GM19239 (cell line): ENCODE results near the gene SLIT3.
"Not testable (repeated sequence)": the region's sequence is repeated elsewhere in the genome, so short reads cannot be mapped to it uniquely, and the experiment has no call there.

Source experiments
- DNase-seq: peaks from one replicate; pipeline ENCODE4 v3.0.0; 2011; ENCODE audit warnings: low spot score; ENCODE audit not compliant: insufficient read length
- FAIRE-seq: peaks from 2 replicates; lab custom pipeline; 2011; peaks lifted over from hg19 to GRCh38; lab: Jason Lieb, UNC

SLIT3 gene

DNA sequence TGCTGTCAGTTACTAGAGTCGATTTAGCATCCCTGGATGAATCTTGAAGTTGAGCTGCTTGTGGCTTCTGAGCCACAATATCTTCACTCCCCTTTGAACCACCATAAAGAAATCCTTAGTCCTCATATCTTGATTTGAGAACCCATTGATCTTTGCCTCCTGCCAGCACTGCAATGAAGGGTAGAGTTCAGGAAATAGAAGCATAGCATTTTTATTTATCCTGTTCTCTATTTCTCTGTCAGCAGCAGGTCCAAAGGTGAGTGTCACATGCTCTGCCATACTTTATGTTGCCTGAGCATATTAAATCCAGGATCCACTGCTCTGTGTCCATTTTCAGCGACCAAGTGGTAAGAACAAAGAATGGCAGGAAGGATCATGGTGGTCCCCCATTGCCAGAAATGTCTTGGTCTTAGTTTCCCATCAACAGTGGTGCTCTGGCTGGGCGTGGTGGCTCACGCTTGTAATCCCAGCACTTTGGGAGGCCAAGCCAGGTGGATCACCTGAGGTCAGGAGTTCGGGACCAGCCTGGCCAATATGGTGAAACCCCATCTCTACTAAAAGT lies 641.6 kb downstream of the SLIT3 start:
- no peak for FAIRE-seq
- no peak for DNase-seq

DNA sequence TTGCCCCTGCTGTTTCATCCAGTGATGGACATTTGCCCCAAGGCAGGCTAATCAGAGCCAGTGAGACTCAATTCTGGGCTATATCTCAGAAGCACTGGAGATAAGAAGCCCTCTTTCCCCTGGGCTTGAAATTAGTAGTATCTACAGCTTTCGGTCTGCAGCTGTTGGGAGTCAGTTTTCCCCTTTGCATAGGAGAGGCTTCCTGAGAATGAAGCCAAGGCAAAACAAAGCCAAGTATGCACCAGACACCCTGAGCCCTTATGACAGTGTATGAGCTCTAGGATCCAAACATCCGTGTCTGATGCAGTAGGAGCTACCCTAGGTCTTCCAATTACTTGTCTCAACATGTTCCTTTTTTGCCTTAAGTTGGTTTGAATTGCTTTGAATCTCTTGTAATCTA lies 642.5 kb downstream of the SLIT3 start:
- FAIRE-seq (no peak), DNase-seq (no peak)

DNA sequence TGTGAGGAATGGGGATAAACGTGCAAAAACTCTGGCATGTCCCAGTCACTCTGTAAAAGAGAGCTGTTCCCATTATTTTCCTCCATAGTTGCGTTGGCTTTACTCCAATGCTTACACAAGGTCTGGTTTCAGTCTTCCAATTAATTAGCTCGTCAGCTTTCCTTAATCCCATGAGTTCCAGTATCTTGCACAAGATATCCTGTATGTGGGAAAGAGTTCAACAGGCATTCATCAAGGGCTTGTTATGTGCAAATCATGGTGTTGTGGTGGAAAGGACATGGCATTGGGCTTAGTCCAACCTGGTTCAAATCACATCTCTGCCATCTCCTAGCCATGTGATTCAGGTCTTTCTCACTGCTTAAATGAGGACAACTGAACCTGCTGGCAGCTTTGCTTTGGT lies 644.3 kb downstream of the SLIT3 start:
- DNase-seq (no peak), FAIRE-seq (no peak)

DNA sequence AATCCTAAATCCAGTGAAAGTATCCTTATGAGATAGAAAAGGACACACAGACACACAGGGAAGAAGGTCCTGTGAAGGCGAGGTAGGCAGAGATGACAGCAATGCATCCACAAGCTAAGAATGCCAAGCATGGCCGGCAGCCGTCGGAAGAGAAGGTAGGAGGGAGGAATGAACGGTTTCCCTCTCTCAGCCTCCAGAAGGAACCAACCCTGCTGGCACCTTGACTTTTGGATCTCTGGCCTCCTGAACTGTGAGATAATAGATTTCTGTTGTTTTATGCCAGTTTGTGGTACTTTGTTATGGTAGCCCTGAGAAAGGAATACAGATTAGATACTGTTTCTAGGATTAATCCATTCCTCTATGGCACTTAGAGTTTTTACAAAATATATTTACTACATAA lies 645.6 kb downstream of the SLIT3 start:
- FAIRE-seq (no peak), DNase-seq (no peak)

DNA sequence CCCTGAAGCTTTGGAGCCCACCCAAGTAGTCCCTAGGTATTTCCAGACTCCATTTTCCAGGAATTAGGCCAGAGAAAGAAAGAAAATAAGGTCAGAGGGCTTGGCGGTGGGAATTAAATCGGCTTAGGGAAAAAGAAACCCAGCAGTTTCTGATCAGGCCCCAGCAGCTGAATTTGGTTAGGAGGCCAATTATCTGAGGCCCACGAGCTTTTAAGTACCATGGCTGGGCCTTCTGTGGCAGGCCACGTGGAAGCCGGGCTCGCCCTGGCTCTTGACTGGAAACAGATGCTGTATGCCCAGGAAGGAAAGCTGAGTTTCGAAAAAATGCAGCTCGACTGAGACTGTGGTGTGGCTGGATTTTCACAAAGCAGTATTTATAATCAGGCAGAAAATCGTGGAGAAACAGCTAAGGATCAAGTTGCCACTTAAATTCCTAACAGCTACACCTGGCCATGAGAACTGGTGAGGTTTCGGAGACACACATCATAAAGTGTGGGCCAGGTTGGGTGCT lies 646.7 kb downstream of the SLIT3 start:
- FAIRE-seq (no peak), DNase-seq (no peak)

DNA sequence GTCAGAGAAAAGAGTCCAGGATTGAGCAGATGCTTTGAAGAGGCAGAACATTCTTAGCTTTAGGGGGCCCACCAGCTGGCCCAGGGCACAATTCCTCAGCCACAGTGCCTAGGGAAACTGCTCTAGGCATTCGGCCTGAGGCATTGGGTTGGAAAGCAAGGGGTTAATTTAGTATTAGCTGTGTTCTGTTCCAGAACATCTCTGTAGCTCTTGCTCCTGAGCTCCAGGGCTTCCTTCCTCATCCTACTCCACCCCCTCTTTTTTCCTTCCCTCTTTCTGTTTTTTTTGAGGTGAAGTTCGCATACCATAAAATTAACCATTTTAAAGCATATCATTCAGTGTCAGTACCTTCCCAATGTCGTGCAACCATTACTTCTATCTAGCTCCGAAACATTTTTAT lies 647.3 kb downstream of the SLIT3 start:
- no peak for FAIRE-seq
- DNase-seq, result no peak

DNA sequence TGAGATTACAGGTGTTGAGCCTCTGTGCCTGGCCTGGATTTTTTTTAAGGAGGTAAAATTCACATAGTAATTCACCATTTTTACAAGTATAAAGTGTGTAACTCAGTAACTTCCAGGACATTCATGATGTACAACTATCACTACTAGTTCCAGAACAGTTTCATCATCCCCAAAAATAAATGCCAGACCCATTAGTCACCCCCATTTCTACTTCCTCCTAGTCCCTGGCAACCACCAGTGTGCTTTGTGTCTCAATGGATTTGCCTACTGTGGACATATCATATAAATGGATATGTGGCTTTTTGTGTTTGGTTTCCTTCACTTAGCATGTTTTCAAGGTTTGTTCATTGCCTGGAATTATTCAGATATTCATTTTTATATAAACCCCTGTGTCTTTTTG lies 649.3 kb downstream of the SLIT3 start:
- DNase-seq (no peak), FAIRE-seq (no peak)

DNA sequence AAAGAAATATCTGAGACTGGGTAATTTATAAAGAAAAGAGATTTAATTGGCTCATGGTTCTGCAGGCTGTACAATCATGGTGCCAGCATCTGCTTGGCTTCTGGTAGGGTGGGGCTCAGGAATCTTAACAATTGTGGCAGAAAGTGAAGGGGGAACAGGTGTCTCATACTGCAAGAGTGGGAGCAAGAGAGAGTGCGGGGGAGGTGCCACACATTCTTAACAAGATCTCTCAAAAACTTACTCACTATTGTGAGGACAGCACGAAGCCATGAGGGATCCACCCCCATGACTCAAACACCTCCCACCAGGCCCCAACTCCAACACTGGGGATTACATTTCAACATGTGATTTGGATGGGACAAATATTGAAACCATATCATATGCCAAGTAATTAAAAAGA lies 651.6 kb downstream of the SLIT3 start:
- no peak for FAIRE-seq

DNA sequence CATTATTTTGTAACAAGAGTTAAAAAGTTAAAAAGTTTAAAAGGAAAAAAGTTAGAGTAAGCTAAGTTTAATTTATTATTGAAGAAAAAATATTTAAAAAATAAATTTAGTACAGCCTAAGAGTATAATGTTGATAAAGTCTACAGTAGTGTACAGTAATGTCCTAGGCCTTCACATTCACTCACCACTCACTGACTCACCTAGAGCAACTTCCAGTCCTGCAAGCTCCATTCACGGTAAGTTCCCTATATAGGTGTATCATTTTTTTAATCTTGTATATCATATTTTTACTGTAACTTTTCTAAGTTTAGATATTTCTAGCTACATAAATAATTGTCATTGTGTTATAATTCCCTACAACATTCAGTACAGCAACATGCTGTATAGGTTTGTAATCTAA lies 652.4 kb downstream of the SLIT3 start:
- no peak for FAIRE-seq
- DNase-seq, result no peak

More for the DNA sequence above, 651.6 kb downstream of the SLIT3 start:
- DNase-seq, result no peak

DNA sequence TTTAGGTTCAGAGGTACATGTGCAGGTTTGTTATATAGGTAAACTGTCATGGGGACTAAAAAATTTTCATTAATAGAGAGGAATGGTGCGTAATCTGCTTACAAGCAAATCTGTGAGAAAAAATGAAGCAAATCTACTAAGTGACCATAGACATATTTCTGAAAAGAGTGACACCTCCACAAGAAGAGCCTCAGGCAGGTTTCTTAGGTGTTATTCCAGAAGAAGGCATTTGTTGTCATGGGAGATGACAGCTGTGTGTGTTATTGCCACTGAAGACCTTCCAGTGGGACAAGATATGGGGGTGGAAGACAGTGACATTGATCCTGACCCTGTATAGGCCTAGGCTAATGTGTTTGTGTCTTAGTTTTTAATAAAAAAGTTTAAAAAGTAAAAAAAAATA lies 652.9 kb downstream of the SLIT3 start:
- no peak for DNase-seq
- no peak for FAIRE-seq

DNA sequence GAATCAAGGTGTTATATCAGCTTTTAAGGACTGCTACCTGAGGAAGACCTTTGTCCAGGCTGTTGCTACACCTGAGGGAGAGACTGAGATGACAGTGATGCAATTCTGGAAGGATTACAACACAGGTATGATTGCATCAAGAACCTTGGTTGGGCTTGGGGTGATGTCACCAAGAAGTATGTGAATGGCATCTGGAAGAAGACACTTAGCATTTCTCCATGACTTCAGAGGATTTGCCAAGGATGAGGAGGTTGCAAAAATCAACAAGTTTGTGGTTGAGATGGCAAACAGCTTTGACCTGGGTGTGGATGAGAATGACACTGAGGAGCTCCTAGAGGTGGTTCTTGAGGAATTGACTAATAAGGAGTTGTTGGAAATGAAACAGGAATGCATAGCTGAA lies 653.9 kb downstream of the SLIT3 start:
- no peak for FAIRE-seq
- DNase-seq, result no peak

DNA sequence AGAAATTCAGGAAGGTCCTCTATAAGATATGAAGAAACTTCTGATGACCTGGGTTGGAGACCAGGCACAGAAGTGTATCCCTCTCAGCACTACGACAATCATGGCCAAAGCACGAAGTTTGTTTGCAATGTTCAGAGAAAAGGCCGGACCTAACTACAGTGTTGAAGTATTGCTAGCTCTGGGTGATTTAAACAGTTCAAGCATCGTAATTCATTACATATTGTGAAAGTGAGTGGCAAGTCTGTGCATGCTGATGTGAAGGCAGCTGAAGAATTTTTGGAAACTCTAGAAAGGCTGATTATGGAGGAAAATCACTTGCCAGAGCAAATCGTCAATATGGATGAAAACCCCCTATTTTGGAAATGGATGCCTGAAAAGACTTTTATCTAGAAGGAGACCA lies 654.6 kb downstream of the SLIT3 start:
- FAIRE-seq, result no peak
- DNase-seq, result no peak

DNA sequence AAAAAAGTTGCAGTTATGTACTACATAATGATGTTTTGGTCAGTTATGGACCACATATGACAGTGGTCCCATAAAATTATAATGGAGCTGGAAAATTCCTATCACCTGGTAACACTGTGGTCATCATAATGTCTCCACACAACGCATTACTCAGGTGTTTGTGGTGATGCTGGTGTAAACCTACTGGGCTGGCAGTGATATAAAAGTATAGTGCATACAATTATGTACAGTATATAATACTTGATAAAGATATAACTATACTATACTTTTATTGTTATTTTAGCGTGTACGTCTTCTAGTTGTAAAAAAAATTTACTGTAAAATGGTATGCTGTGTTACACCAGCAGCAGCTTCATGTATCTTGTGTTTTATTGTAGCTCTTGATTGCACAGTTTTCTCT lies 655.7 kb downstream of the SLIT3 start:
- DNase-seq (no peak), FAIRE-seq (no peak)

DNA sequence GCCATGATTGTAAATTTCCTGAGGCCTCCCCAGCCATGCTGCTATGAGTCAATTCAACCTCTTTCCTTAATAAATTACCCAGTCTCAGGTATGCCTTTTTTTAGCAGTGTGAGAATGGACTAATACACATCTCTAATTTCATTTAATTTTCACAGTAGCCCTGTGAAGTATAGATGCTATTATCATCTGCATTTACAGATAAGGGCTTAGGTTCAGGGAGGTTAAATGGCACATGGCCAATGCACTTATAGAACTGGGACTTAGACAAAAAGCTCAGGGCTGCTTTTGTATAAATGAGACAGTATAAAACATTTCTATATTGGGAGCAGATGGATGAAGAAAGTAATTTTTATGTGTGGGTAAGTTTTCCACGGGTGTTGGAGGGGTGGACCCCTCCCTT lies 658.9 kb downstream of the SLIT3 start:
- FAIRE-seq, result no peak
- DNase-seq, result no peak

DNA sequence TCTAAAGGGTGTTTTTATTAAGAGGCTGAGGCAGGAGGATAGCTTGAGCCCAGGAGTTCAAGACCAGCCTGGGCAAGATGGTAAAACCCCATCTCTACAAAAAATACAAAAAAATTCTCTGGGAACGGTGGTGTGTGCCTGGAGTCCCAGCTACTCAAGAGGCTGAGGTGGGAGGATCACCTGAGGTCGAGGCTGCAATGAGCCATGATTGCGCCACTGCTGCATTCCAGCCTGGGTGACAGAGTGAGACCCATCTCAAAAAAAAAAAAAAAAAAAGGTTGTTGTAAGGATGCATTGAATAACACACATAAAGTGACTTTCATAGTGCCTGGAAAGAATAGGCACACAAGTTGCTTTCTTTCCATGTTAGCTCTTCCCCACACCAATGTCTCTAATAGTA lies 662.1 kb downstream of the SLIT3 start:
- not testable (repeated sequence) for DNase-seq, FAIRE-seq

DNA sequence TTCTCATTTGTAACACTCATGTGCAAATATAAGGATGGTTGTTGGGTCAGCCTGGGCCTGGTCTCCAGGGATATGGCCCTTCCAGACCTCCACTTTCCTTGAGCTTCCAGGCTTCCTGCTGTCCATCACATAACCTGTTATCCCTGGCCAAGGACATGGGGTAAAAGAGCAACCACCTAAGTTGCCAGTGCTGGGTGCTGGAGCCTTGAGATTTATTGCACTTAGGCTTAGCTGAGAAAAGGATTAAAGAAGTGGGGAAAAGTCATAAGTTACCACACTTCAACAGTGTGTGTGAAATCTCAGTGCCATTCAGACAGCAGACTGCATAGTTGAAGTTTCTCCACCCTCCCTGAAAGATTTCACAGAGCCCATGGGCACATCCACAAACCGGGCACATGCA lies 663.1 kb downstream of the SLIT3 start:
- no peak for DNase-seq
- no peak for FAIRE-seq

DNA sequence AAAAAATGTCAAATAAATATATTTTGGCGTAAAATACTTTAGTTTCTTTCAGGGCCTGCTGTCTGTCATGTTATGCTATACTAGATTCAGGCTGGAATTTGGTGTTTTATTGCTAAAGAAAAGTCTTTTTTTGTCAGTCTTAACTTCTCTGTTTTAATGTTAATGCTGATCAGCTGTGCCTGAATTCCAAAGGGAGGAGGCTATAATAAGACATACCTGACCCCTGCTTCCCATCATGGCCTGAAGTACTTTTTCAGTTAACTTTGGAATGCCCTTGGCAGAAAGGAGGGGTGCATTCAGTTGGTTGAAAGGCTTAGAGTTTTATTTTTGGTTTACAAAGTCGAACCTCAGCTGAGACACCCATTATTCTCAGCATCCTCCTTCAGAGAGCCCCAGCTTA lies 663.7 kb downstream of the SLIT3 start:
- DNase-seq (no peak), FAIRE-seq (no peak)

DNA sequence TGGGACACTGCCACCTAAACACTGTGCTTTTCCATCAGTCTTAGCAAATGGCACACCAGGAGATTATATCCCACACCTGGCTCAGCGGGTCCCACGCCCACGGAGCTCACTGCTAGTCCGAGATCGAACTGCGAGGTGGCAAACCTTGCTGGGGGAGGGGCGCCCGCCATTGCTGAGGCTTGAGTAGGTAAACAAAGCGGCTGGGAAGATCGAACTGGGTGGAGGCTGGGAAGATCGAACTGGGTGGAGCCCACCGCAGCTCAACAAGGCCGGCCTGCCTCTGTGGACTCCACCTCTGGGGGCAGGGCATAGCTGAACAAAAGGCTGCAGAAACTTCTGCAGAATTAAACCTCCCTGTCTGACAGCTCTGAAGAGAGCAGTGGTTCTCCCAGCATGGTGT lies 670.0 kb downstream of the SLIT3 start:
- FAIRE-seq, DNase-seq: not testable (repeated sequence)

DNA sequence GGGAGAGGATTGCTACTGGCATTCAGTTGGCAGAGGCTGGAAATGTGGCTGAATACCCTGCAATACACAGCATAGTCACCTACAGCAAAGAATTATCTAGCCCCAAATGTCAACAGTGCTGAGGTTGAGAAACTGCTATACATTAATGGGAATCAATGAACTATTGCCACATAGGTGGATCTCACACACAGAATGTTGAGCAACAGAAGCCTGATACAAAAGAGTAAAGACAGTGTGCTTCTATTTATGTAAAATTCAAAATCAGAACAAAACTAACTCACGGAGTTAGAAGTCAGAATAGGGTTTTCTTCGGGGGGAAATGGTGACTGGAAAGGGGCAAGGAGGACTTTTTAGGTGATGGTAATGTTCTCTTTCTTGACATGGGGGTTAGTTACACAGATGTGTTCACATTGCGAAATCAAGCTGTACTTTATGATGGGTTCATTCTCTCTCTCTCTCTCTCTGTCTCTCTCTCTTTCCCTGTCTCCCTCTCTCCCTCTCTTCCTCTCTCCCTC lies 676.0 kb downstream of the SLIT3 start:
- FAIRE-seq, result no peak

DNA sequence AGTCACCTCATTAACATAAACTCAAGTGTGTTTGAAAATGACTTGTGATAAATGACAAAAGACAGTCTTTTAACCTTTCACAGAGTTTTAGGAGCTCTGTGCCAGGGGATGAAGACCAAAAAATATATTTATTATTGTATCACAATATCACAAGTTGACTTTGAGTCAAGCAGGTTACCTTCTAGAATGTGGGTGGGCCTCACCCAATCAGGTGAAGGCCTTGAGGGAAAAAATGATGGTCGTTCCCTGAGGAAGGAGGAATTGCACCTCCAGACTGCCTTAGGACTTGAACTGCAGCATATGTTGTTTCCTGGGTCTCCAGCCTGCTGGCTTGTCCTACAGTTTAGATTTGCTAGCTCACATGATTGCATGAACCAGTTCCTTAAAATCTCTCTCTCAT lies 680.1 kb downstream of the SLIT3 start:
- DNase-seq (no peak), FAIRE-seq (no peak)

More for the DNA sequence above, 676.0 kb downstream of the SLIT3 start:
- no peak for DNase-seq

DNA sequence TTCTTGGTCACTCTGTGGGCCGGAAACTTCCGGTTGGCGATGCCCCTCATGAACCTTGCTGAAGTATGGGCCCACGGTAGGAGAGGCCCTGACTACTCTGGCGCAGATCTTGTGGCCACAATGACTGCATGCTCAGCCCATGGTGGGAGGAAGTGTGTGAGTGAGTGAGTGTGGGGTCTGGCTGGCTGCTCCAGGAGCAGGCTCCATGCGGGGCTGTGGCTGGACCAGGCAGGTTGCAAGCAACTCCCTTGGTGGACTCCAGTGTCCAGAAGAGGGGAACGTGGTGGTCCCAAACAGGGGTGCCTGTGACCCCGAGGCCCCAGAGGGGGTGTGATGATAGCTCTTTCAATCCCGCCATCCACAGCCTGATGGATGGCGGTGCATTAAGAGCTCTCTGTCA lies 686.3 kb downstream of the SLIT3 start:
- DNase-seq (no peak), FAIRE-seq (no peak)

DNA sequence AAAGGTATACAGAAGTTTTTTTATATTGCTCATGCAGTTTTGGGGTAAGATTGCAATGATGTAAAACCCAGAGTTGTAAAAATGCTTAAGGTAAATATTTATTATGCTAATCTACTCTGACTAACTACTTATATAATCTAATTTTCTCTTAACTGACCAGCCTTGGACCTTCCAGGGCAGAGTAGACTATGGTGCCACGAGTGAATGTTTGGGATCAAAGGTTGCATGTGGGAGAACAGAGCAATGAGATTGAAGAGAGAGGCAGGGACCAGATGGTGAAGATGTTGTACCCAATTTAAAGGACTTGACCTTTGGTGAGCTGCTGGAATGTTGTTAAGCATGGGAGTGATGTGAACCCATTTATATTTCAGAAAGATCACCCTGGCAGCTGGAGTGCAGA lies 686.9 kb downstream of the SLIT3 start:
- FAIRE-seq (no peak), DNase-seq (no peak)
